HCT116 (cell line): ENCODE data around the gene WDR33. TPM values are rescaled to one million over a fixed set of nuclear protein-coding genes. Genes with fewer than 3 reads are reported as not detected.

ENCODE experiments used
- ATAC-seq: fragments of 200-7000 bp; cut with Tn5 transposase; 2 replicates; pipeline ENCODE4 v1.9.1; 2020; ENCODE audit warnings: mild to moderate bottlenecking, moderate library complexity
- BruUV-seq: library from RNA; stranded (reverse); fragments of 400-500 nt; replicated peaks from 2 replicates; lab custom pipeline; 2021; lab: Mats Ljungman, UMichigan
- CTCF ChIA-PET: fragments of 300-600 bp; sonication (Branson Sonifier 250); formaldehyde crosslinking; loops from one replicate; lab custom pipeline; 2021; ENCODE audit warnings: antibody characterized with exemption; lab: Charles Lee
- POLR2A ChIA-PET: fragments of 300-600, 350-600 bp; sonication (Branson Sonifier 250); formaldehyde crosslinking; loops from one replicate; lab custom pipeline; 2021; ENCODE audit warnings: antibody characterized with exemption; lab: Charles Lee
- RAD21 ChIA-PET, 2 experiments: fragments of 300-600 bp; sonication (Branson Sonifier 250); formaldehyde crosslinking; loops; one replicate each; lab custom pipeline; 2023; ENCODE audit warnings: low total read pairs in 2 of 2; ENCODE audit not compliant: uncharacterized antibody in 2 of 2, unreplicated experiment in 2 of 2, low non-redundant PET in 1 of 2; lab: Charles Lee
- DNase-seq: peaks from one replicate; pipeline ENCODE4 v3.0.0-alpha.2; 2010; ENCODE audit warnings: low read depth, low spot score
- H2AFZ ChIP-seq: fragments of 200-600 bp; shearing (Covaris generic), sonication (generic); 2 replicates; pipeline ENCODE4 v1.6.1; 2017; ENCODE audit warnings: low read depth, mixed run types, mixed read lengths, antibody characterized with exemption, low read length; ENCODE audit not compliant: poor library complexity, severe bottlenecking
- H3K27ac ChIP-seq: 2 replicates; pipeline ENCODE4 v1.5.1; 2012; ENCODE audit warnings: low read depth, low read length
- H3K27me3 ChIP-seq: fragments of 200-600 bp; sonication (generic); 2 replicates; pipeline ENCODE4 v1.6.1; 2016; ENCODE audit warnings: mixed run types, low read length, mixed read lengths; ENCODE audit not compliant: insufficient read depth
- H3K36me3 ChIP-seq, 2 experiments: fragments of 200-500 bp in 1 of 2; fragments of 200-600 bp in 1 of 2; sonication (Bioruptor generic) in 1 of 2; sonication (generic) in 1 of 2; 2 replicates each; pipeline versions ENCODE4 v1.5.1 to v1.6.1; 2014 to 2016; ENCODE audit warnings: low read length in 2 of 2, inconsistent platforms in 1 of 2, mixed read lengths in 1 of 2, mixed run types in 1 of 2; ENCODE audit not compliant: insufficient read depth in 2 of 2, control insufficient read depth in 1 of 2
- H3K4me1 ChIP-seq, 2 experiments: fragments of 200-600 bp in 1 of 2; sonication (generic) in 1 of 2; 2 replicates each; pipeline versions ENCODE4 v1.5.1 to v1.6.1; 2012 to 2017; ENCODE audit warnings: low read length in 2 of 2, inconsistent platforms in 1 of 2, mild to moderate bottlenecking in 1 of 2, mixed read lengths in 1 of 2, mixed run types in 1 of 2, moderate library complexity in 1 of 2; ENCODE audit not compliant: insufficient read depth in 2 of 2, control insufficient read depth in 1 of 2
- H3K4me2 ChIP-seq: fragments of 200-600 bp; sonication (generic); 2 replicates; pipeline ENCODE4 v1.6.1; 2017; ENCODE audit warnings: mixed run types, low read length, mixed read lengths
- H3K4me3 ChIP-seq, 2 experiments: fragments of 200-600 bp in 1 of 2; sonication (generic) in 1 of 2; replicated peaks in 1 of 2; 2 replicates each; pipeline ENCODE4 v1.5.1; 2011 to 2016; ENCODE audit warnings: low read length in 2 of 2, control low read depth in 1 of 2, low read depth in 1 of 2, mild to moderate bottlenecking in 1 of 2, mixed read lengths in 1 of 2, mixed run types in 1 of 2
- H3K79me2 ChIP-seq: fragments of 200-600 bp; sonication (generic); 2 replicates; pipeline ENCODE4 v1.6.1; 2017; ENCODE audit warnings: mild to moderate bottlenecking, mixed run types, low read length, moderate library complexity, mixed read lengths; ENCODE audit not compliant: insufficient read depth
- H3K9ac ChIP-seq: fragments of 200-600 bp; sonication (generic); 2 replicates; pipeline ENCODE4 v1.6.1; 2016; ENCODE audit warnings: low read length, mixed read lengths
- H3K9me2 ChIP-seq: fragments of 200-600 bp; sonication (generic), shearing (Covaris generic); 2 replicates; pipeline ENCODE4 v1.6.1; 2017; ENCODE audit warnings: mixed run types, mild to moderate bottlenecking, moderate library complexity; ENCODE audit not compliant: insufficient read depth
- H3K9me3 ChIP-seq, 2 experiments: fragments of 200-500 bp in 1 of 2; fragments of 200-600 bp in 1 of 2; sonication (Bioruptor generic) in 1 of 2; sonication (generic) in 1 of 2; 2 replicates each; pipeline ENCODE4 v1.6.1; 2014 to 2017; ENCODE audit warnings: low read length in 2 of 2, mixed read lengths in 2 of 2, inconsistent platforms in 1 of 2, low read depth in 1 of 2, mild to moderate bottlenecking in 1 of 2, mixed run types in 1 of 2, moderate library complexity in 1 of 2; ENCODE audit not compliant: control insufficient read depth in 1 of 2, insufficient read depth in 1 of 2
- H4K20me1 ChIP-seq: fragments of 200-600 bp; sonication (generic), shearing (Covaris generic); 2 replicates; pipeline ENCODE4 v1.6.1; 2017; ENCODE audit warnings: mixed run types, mild to moderate bottlenecking, moderate library complexity; ENCODE audit not compliant: insufficient read depth
- CBX3 ChIP-seq: IDR thresholded peaks from 2 replicates; pipeline ENCODE4 v1.6.1; 2012; ENCODE audit warnings: low read depth
- CEBPB ChIP-seq: IDR thresholded peaks from 2 replicates; pipeline ENCODE4 v1.6.1; 2012; ENCODE audit warnings: low read depth
- EZH2 ChIP-seq: fragments of 200-600 bp; sonication (generic); IDR thresholded peaks from 2 replicates; pipeline ENCODE4 v1.6.1; 2017; ENCODE audit warnings: antibody characterized with exemption, mixed run types
- FOSL1 ChIP-seq: IDR thresholded peaks from 2 replicates; pipeline ENCODE4 v1.6.1; 2012; ENCODE audit warnings: low read depth
- JUND ChIP-seq: IDR thresholded peaks from 2 replicates; pipeline ENCODE4 v1.6.1; 2012
- POLR2A ChIP-seq: IDR thresholded peaks from 2 replicates; pipeline ENCODE4 v1.7.0; 2011; ENCODE audit warnings: borderline replicate concordance; ENCODE audit not compliant: insufficient read depth, insufficient read length; ENCODE audit errors: extremely low read depth
- POLR2AphosphoS5 ChIP-seq: IDR thresholded peaks from 2 replicates; pipeline ENCODE4 v1.6.1; 2011; ENCODE audit warnings: mild to moderate bottlenecking, low read depth, low read length, moderate library complexity
- SRF ChIP-seq: IDR thresholded peaks from 2 replicates; pipeline ENCODE4 v1.6.1; 2012; ENCODE audit warnings: low read depth
- ZFX ChIP-seq: fragments of 450-650 bp; IDR thresholded peaks from 2 replicates; pipeline ENCODE4 v1.6.1; 2017
- ZNF274 ChIP-seq: fragments of 200-500 bp; sonication (Bioruptor generic); IDR thresholded peaks from 2 replicates; pipeline ENCODE4 v1.6.1; 2014; ENCODE audit warnings: mild to moderate bottlenecking, low read depth, low read length, inconsistent platforms
- intact Hi-C: fragments of 100-400 bp; cut with micrococcal nuclease; formaldehyde crosslinking; loops from 2 replicates; pipeline ENCODE4 v1.10.0; 2022
- total RNA-seq: library from RNA; stranded (reverse); gene quantifications from one replicate; pipeline ENCODE4 v1.2.1, GENCODE V29; 2021; ENCODE audit not compliant: unreplicated experiment
- TF ChIP-seq, protein P1 (sequence below), 3 experiments: fragments of 200-600 bp in 1 of 3; sonication (generic) in 1 of 3; IDR thresholded peaks in 2 of 3; conservative IDR thresholded peaks in 1 of 3; 2 replicates each; pipeline ENCODE4 v1.5.1; 2012 to 2017; ENCODE audit warnings: low read depth in 2 of 3, low read length in 2 of 3, antibody characterized with exemption in 1 of 3, borderline replicate concordance in 1 of 3, control low read depth in 1 of 3, mild to moderate bottlenecking in 1 of 3, mixed read lengths in 1 of 3, mixed run types in 1 of 3, moderate library complexity in 1 of 3; ENCODE audit not compliant: insufficient read depth in 1 of 3
- TF ChIP-seq, protein P2 (sequence below): IDR thresholded peaks from 2 replicates; pipeline ENCODE4 v1.6.1; 2011; ENCODE audit warnings: mild to moderate bottlenecking, low read length, moderate library complexity; ENCODE audit not compliant: insufficient replicate concordance; ENCODE audit errors: extremely low read depth
- TF ChIP-seq, protein P3 (sequence below): IDR thresholded peaks from 2 replicates; pipeline ENCODE4 v1.6.1; 2012

WDR33 gene
- total RNA-seq, 1 experiment from 2014 or later = 52.5 TPM

DNA sequence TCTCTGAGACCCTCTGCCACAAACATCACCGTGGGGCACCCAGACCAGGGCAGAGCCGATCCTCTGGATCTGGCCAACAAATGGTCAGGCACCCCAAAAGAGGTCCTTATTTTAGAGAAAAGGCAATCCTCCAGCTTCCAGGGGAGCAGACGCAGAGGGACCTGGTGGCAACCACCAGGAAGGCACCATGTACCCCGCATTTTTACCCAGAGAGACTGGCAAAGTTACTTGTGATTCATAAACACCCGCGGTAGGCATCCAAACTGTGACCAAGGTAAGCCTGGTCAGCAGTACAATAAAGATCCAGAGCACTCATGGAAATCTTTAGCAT is 146.1 kb downstream of the WDR33 start:
- BruUV-seq = no TSS peak
- Histone ChIP-seq H3K4me1 (peaks cover 0 to 8% of the 10 kb centered on the region in 2 experiments; a peak in 1 of 4 replicates), H3K9ac (no peak overlapping the region), H3K4me2 (no peak overlapping the region), H3K79me2 (no peaks in the 10 kb centered on the region), H3K27me3 (no peaks in the 10 kb centered on the region), H3K36me3 (no peaks in the 10 kb centered on the region), H2AFZ (no peak overlapping the region), H3K9me3 (no peaks in the 10 kb centered on the region; a peak in 1 of 4 replicates), H3K4me3 (no peak overlapping the region), H3K27ac (no peak overlapping the region), H3K9me2 (no peaks in the 10 kb centered on the region), H4K20me1 (no peaks in the 10 kb centered on the region)
- intact Hi-C loops = no loop called here
- TF ChIP-seq JUND = no peak
- TF ChIP-seq POLR2A = no peak
- TF ChIP-seq, protein P1, sequence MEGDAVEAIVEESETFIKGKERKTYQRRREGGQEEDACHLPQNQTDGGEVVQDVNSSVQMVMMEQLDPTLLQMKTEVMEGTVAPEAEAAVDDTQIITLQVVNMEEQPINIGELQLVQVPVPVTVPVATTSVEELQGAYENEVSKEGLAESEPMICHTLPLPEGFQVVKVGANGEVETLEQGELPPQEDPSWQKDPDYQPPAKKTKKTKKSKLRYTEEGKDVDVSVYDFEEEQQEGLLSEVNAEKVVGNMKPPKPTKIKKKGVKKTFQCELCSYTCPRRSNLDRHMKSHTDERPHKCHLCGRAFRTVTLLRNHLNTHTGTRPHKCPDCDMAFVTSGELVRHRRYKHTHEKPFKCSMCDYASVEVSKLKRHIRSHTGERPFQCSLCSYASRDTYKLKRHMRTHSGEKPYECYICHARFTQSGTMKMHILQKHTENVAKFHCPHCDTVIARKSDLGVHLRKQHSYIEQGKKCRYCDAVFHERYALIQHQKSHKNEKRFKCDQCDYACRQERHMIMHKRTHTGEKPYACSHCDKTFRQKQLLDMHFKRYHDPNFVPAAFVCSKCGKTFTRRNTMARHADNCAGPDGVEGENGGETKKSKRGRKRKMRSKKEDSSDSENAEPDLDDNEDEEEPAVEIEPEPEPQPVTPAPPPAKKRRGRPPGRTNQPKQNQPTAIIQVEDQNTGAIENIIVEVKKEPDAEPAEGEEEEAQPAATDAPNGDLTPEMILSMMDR (IDR thresholded peaks at IDR 0.05 in 2 of 3, conservative IDR thresholded peaks at IDR 0.05 in 1 of 3; ENCODE audit: borderline replicate concordance in 1 of 3, insufficient read depth in 1 of 3, low read depth in 2 of 3, low read length in 2 of 3) = no peak
- TF ChIP-seq CBX3 = no peak
- TF ChIP-seq EZH2 = no peak
- TF ChIP-seq ZFX = no peak
- TF ChIP-seq, protein P2, sequence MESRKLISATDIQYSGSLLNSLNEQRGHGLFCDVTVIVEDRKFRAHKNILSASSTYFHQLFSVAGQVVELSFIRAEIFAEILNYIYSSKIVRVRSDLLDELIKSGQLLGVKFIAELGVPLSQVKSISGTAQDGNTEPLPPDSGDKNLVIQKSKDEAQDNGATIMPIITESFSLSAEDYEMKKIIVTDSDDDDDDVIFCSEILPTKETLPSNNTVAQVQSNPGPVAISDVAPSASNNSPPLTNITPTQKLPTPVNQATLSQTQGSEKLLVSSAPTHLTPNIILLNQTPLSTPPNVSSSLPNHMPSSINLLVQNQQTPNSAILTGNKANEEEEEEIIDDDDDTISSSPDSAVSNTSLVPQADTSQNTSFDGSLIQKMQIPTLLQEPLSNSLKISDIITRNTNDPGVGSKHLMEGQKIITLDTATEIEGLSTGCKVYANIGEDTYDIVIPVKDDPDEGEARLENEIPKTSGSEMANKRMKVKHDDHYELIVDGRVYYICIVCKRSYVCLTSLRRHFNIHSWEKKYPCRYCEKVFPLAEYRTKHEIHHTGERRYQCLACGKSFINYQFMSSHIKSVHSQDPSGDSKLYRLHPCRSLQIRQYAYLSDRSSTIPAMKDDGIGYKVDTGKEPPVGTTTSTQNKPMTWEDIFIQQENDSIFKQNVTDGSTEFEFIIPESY = no peak
- TF ChIP-seq, protein P3, sequence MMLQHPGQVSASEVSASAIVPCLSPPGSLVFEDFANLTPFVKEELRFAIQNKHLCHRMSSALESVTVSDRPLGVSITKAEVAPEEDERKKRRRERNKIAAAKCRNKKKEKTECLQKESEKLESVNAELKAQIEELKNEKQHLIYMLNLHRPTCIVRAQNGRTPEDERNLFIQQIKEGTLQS = no peak
- no peak for TF ChIP-seq FOSL1
- TF ChIP-seq POLR2AphosphoS5 = no peak
- no peak for TF ChIP-seq SRF
- no peak for TF ChIP-seq CEBPB
- no peak for TF ChIP-seq ZNF274
- ChIA-PET RAD21 (no interaction called here), POLR2A (no interaction called here), CTCF (no interaction called here)
- no peak for ATAC-seq
- no peak for DNase-seq
